GM21447 (cell line): ENCODE data around the gene BRD4.

Experiments used
- ATAC-seq: cut with Tn5 transposase; IDR thresholded peaks from one replicate; pipeline ENCODE4 v1.9.1; 2021; ENCODE audit not compliant: unreplicated experiment

Gene BRD4

DNA sequence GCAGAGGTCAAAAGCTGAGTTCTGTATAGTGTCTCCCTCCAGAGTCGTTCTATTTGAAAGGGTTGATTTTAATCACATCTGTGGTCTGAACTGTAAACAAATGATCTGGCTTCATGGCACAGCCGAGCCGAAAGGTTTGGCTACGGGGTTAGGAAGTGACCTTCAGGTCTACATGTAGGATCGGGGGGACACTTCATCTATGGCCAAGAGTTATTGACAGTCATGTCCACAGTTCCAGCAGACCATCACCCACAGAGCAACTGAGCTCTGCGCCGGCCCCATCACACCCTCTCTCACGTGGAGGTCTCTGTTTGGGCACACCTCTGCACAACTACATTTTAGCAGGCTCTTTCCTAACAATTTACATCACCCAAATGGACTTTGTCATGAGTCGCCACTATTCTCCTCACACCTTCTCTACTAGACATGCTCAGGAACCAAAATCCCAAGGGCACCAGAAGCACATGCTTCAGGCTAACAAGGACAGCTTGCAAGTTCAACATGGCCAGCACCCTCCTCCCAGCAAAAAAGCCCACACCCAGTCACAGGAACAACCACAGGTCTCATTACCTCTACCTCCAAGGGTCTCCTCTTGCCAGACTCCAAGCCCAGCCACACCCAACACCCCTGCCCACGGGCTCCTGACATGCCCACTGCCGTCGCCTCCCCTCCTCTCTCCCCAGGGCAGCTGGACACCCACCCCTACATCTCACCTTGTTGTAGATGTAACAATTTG lies 64.0 kb downstream of the BRD4 start:
- ATAC-seq = no peak

DNA sequence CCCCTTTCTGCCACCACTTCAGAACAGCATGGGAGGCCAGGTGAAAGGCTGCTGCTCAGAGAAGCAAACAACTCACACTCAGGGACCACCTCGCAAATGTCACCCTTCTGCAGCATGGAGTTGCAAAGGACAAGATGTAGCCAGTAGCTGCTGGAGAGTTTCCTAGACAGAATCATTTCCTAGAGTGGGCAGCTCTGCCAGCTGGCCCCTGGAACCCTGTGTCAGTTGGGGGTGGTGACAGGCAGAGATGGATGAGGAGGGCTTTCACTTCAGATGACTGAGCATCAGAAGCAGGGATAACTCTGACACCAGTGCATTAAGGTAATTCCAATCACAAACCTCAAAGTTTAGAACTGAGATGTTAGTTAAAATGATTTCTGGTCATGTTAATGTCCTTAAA lies 65.7 kb downstream of the BRD4 start:
- no peak for ATAC-seq

DNA sequence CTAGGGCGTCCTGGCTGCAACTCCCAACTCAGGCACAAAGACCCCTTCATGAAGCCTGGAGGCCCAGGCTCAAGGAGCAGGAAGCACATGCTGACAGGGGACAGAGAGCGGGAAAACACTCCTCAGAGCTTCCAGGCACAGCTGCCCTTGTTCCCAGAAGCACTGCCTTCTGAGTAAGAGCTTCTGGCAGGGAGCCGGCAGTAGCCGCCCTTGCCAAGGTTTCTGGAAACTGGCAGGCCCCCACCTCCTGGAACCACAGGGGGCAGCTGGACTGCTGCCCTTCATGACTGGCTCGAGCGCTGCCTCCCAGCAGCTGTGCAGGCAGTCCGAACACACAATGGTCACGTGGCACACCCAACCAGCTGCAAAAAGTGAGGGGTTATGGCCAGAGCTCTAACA lies 66.5 kb downstream of the BRD4 start:
- no peak for ATAC-seq

DNA sequence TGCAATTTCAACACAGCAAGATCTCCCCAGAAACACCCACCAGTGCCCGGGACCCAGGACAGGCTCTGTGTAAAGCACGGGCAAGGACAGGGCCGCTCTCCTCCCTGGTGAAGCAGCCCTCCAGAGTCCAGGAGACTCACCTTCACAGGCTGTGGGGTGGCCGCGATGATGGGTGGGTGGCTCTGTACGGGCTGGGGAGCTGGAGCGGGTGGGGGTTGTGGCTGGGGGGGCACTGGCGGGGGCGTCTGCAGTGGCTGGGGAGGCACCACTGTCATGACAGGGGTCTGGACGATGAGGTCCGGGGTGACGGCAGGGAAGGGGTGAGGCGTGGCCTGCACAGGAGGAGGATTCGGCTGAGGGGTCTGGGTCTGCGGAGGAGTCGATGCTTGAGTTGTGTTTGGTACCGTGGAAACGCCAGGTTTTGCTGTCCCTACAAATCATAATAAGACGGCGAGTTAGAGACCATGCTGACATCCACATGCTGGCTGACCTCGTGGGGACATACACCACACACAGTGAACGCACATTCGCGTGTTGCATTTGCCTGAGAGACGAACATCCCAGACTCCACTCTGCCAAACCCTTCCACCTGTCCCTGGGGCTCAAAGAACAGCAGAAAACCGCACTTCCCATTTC lies 67.0 kb downstream of the BRD4 start:
- ATAC-seq = no peak

DNA sequence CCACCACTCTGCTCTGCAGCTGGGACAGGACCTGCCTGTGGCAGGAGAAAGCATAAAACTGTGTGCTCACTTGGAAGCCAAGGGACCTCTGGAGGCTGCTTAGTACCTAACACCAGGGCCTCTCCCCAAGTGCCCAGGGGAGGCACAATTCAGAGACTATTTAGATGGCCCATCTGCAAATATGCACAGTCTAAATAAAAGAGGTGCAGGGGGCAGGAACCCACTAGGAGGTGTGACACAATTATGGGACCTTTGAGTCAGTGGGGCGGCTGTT lies 67.5 kb downstream of the BRD4 start:
- ATAC-seq = no peak

DNA sequence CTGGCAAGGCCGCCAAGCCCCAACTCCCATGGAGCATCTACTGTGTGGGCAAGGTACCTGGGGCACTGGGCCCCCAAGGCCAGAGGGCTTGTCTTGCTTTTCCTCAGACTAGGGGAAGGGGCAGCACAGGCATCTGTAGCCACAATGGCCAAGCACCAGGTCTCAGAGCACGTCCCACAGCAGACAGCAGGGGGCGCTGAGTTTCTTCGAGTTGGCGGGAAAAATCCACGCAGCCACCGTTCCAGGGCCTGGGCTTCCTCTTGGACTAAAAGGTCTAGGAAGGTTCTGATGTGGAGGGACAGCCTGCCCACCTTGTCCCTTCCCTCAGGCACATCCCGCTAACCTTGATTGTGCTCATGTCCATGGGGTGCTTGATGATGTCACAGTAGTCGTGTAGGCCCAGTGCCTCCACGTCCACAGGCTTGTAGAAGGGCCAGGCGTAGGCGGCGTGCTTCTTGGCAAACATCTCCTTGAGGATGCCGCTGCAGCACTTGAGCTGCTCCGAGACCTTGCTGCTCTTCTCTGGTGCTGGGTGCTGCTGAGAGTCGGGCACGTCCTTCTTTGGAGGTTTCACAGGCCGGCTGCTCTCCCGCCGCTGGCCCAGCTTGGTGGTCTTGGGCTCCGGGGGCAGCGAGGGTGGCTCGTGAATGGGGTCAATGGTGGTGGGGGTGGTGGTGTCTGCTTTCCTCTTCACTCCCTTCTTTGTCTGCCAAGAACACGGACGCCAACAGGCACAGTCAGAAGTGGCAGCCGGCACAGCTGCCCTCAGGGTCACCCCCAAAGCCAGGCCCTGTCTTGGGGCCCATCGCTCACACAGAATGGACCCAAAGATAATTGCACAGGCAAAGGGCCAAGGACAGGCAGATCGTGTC lies 68.0 kb downstream of the BRD4 start:
- no peak for ATAC-seq

DNA sequence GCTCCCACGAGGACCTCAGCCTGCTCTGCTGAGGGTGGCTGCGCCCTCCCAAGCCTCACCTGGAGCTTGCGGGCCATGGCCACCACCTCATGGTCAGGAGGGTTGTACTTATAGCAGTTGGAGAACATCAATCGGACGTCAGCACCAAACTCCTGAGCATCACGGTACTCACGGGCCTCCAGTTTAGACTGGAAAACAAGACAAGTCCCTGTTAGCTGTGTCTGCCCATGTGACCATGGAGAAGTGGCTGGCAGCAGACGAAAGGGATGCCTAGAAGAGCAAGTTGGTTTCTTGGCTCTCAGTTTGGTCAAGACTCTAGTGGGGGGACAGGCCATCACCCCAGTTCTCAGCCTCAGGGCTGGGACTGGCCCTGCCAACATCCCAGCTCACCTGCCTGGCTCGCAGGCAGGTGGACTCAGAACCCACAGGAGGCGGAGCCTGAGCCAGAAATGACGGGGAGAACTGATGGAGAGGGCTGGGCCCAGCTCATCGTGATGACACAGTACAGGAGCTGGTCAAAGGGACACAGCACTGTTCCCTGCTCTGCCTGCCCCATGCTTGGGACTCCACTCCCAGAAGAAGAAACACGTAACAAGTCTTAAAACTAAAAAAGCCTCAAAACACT lies 68.9 kb downstream of the BRD4 start:
- ATAC-seq = no peak

DNA sequence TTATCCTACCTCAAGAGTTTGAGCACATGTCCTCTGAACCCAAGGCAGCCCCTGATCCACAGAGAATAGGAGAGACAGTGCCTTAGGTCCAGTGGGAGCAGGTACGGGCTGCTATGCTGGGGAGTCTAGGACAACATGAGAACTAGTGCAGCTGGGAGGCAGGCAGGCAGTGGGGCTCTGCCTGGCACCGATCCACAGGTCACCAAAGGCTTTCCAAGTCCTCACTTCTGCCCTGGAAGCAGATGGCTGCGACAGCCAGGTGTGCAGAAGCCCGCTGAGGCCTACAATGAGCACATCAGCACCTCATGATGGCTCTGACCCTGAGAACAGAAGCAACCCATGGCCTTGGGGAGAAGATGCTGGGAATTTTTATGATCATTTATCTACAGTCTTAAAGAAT lies 70.3 kb downstream of the BRD4 start:
- ATAC-seq = no peak

DNA sequence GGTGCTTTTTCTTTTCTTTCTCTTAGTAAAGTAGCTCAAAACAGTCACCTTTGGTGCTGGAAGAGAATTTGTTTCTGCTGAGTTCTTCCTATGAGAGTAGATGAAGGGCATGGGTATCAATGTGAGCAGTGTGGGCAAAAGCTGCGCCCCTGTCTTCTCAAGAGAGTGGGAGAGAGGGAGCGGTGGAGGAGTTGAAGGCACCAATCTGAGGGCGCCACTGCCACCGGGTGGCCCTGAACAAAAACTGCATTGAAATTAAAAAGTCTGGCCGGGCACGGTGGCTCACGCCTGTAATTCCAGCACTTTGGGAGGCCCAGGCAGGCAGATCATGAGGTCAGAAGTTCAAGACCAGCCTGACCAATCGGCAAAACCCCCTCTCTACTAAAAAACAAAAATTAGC lies 71.4 kb downstream of the BRD4 start:
- ATAC-seq = no peak

DNA sequence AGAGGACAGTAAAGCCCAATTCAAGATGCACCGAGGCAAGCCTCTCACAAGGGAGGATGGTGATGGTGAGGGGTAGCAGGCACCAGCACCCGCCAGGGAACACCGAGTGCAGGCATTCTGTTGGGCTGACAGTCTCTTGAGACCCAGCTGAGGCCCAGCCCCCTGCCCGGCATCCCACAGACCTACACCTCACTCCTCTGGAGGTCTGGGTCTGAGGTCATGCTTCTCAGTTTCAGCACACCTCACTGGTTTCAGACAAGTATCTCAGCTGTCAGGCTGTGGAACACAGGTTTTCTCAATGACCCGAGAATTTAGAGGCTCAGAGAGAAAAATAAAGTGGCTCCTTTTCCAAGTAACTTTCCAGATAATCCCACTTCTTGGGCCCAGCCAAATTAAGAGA lies 72.4 kb downstream of the BRD4 start:
- ATAC-seq = no peak

DNA sequence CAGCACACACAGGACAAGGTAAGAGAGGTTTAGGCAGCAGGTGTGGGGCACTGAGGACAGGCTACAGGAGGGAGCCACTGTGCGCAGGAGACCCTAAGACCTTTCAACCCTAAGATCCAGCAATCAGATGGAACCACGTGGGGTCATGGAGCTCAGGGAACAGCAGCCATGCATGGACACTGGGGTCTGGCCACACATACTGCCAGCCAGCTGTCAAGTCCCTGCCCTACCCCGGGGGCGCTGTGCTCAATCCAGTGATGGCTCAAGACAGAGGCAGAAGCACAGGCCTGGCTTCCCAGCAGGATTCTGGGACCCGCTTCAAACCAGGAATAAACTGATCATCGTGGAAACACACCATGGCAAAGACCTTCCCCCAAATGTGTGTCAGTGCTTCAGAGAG lies 74.6 kb downstream of the BRD4 start:
- ATAC-seq = no peak

DNA sequence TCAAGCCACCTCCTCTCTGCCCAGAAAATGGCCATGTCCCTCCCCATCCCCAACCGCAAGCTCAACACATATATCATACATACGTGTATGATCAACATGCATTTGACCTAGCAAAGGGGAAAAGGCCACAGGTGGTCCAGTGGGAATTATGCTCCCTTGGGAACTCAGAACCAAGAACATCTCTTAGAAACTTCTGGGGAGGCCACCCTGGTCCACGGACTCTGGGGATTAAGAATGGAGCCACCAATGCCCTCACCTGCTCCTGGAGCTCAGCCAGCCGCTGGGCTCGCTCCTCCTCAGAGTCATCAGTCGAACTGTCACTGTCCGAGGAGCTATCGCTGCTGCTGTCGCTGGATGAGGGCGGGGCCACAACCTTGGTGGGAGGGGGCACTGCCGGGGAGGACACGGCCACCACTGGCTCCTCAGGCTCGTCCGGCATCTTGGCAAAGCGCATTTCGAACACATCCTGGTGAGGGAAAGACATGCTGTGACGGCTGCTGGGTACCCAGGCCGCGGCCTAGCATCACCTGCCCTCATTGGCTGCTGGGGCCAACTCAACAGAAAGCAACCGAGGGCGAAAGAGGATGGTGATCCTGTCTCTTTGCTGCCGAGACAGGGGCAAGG lies 75.5 kb downstream of the BRD4 start:
- ATAC-seq = no peak

DNA sequence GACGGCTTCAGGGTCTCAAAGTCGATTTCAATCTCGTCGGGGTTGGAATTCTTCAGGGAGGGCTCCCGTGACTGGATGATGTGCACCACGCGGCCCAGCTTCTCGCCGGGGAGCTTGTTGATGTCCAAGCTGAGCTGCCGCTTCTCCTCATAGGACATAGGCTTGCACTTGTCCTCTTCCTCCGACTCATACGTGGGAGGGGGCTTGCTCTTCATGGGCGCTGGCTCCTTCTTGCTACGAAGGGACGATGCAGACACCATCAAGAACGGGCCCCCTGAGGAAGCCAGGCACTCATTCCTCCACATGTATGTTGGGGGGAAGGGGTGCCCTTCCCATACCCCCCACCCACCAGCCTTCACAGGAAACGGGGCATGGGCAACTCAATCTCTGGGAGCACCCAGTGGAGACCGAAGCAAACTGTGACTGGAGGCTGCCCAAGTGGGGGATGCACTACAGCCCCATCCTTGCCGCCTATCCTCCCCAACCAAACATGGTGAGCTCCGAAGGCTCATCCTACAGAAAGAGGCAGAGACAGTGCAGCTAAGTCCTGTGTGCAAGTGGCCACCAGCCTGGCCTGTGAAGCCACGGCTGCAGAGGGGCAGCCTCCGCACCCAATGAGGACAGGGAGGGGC lies 76.9 kb downstream of the BRD4 start:
- ATAC-seq = no peak

DNA sequence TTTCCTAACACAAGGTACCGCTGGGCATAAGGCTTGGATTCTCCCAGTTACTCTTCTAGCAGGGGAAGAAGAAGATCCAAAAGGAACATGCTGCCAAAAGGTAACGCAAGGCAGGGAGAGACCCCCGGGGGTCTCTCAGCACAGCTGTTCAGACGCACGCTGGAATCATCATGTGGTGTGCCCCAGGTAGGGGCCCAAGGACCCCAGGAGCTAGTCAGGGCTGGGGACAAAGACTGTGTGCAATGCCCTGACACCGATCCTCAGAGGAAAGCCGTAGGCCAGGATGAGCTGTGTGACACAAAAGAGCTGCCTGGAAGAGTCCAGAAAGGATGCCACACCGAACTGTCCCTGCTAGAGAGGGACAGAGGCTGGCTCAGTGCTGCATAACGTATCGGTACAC lies 77.8 kb downstream of the BRD4 start:
- ATAC-seq = no peak

DNA sequence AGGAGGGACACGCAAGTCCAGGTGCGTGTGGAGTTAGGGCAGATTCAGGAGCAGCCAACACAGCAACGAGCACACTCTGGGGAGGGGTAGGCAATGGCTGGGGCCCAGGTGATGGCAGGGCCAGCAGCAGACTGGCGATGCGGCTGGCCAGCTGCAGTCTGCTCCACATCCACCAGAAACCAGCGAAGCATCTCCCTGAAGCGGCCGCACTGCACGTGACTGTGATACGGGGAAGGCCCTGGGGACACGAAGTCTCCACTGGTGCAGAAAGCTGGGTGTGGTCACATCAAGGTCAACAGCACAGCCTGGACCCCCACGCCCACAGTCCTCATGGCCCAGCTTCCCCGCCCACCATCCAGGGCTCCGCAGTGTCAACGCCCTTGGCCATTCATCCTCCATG lies 78.8 kb downstream of the BRD4 start:
- ATAC-seq = no peak

DNA sequence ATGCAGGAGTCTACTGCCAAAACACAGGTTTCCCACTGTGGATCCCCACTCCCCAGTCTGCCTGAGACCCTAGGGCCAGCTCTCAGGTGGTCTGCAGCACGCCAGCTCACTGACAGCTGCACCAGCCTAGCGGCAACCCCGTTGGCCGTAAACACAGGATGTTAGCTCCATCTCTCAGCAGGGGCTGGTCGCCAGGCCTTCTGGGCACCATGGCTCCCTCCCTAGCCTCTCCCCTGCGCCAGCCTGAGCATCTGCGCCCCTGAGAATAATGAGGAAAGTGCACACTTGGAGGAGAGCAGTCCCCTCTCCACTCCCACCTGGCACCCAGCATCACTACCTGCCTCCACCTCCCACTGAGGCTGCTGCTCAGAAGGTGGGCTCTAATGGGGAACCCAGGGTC lies 79.3 kb downstream of the BRD4 start:
- no peak for ATAC-seq

DNA sequence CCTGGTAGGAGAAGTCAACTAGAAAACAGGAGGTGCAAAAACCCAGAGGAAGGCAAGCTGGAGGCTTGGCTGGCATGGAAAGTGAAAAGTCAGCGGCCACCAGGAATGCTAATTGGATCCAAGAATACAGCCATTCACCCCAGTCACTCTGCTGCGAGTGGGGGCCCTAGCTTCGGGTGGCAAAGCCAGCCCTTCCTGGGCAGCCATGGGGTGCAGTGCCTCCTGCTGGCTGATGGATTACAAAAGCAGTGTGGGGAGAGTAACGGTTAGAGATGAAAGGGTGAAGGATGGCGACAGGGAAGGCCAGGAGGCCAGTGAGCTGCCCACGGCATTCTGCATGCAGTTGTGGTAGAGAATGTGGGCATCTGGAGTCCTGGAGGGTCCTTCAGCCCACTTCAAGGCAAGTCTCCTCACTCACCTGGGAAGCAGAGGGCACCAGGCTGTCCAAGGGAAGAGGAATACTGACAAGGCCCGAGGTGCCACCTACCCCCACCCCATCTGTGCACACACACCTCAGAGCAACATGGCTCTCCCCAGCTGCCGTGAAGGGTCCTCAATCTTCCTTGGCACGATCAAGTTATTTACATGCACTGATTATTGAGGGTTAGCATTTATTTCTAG lies 79.8 kb downstream of the BRD4 start:
- no peak for ATAC-seq

DNA sequence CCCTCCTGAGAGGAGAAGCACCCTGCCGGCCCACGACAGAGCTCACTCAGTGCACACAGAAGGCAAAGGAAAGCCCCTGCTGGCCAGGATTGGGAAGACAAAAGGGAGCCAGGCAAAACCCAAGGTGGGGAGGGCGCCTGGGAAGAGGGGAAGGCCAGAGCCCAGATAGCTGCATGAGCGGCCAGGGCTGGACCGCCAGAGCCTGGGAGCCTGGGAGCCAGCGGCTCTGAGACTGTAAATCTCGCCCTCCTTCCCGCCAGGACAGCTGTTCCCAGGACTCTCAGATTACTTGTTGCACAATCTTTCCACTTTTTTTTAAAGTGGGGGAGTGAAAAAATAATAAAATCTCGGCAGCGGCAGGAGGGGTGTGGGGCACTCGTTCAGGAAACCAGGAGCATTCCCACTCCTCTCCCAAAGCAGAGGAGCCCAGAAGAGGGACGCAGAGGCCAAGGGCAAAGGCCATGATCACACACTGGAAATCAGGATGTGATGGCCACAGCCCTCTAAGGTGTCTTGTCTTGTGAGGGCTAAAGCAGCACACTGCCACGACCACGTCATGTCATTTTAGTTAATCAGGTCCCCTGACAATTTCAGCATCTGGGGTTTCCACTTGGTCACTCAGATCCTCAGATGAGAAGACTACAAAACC lies 80.5 kb downstream of the BRD4 start:
- no peak for ATAC-seq

DNA sequence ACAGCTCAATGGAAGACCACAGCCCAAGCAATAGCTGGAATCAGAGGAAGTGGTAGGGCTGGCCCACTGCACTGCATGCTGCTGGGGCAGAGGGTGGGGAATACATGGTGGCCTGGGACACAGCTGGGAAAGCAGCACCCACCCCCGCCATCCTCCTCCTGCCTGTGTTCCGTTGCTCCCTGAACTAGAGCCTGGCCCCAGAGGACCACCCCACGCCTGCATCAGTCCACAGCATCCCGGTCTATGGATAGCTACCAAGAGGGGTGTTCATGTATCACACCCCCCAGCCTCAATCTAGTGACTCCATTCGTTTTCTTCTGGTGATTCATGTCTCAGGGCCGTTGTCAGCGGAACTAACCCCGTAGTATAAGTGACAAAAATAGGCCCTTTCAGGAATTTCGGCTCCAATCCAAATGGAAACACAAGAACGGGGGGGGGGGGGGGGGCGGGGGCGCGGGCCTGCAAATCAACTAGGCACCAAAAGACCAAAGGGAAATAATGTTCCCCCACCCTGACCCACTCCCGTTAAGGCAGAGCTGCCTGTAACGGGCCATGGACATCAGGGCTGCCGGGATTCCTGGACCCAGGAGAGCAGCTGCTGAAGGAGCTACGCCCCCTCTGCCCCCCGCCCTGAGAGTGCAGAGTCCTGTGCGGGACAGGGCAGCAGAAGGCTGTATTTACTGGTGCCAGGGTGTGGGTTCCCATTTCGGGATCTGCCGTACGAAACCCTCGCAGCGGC lies 81.2 kb downstream of the BRD4 start:
- no peak for ATAC-seq
